Measurements from ENCODE around the gene SOX5.

DNA sequence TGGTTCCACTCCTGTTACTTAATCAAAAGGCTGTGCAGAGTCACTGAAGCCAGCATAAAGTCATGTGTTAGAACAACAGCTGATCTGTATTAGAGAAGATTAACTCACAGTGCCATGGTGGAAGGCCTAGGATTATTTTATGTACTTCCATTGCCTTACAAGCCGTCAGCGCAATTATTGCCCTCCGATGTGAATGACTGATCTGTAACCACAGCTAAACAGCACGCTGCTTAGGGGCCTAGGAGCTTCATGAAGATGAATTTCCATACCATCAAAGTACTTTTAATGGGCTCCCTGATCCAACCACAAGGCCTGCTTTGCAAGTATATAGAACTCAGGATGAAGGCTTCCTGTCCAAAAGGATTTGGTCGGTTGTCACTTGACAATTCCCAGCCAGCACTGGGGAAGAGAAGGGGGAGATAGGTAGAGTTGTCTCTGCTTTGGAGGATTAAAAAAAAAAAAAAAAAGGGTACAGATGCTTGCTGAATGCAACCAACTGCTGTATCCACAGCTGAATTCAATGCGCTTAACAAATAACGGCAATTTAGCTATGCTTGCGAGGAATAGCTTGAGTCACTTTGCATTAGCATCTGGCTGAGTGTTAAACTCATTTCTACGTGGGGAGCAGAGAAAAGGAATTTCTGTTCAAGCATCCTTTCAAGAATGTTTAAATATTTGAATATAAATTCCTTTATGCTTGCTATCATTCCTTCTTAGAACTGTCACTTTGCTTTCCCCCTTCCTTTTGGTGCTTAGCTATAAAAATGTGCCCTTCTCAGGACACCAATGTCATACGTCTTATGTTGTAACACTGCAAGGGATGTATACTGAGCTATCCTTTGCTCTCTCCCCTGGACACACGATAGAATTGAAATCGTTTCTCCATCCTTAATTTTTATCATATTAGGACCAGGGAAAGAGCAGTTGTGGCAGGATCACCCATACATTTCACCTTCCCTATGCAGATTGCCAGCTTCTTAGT lies 387.8 kb downstream of the SOX5 start:
- TF ChIP-seq, protein P1, sequence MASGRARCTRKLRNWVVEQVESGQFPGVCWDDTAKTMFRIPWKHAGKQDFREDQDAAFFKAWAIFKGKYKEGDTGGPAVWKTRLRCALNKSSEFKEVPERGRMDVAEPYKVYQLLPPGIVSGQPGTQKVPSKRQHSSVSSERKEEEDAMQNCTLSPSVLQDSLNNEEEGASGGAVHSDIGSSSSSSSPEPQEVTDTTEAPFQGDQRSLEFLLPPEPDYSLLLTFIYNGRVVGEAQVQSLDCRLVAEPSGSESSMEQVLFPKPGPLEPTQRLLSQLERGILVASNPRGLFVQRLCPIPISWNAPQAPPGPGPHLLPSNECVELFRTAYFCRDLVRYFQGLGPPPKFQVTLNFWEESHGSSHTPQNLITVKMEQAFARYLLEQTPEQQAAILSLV (tag; IDR thresholded peaks at IDR 0.05): no peak
- TF ChIP-seq, protein P2, sequence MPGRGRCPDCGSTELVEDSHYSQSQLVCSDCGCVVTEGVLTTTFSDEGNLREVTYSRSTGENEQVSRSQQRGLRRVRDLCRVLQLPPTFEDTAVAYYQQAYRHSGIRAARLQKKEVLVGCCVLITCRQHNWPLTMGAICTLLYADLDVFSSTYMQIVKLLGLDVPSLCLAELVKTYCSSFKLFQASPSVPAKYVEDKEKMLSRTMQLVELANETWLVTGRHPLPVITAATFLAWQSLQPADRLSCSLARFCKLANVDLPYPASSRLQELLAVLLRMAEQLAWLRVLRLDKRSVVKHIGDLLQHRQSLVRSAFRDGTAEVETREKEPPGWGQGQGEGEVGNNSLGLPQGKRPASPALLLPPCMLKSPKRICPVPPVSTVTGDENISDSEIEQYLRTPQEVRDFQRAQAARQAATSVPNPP (IDR thresholded peaks at IDR 0.05; ENCODE audit: borderline replicate concordance, insufficient read depth, insufficient read length): no peak
- no peak for TF ChIP-seq BRCA1 (IDR thresholded peaks at IDR 0.05)
- no peak for TF ChIP-seq BRCA1 (CRISPR knock-in tag; IDR thresholded peaks at IDR 0.05)
- TF ChIP-seq, protein P3, sequence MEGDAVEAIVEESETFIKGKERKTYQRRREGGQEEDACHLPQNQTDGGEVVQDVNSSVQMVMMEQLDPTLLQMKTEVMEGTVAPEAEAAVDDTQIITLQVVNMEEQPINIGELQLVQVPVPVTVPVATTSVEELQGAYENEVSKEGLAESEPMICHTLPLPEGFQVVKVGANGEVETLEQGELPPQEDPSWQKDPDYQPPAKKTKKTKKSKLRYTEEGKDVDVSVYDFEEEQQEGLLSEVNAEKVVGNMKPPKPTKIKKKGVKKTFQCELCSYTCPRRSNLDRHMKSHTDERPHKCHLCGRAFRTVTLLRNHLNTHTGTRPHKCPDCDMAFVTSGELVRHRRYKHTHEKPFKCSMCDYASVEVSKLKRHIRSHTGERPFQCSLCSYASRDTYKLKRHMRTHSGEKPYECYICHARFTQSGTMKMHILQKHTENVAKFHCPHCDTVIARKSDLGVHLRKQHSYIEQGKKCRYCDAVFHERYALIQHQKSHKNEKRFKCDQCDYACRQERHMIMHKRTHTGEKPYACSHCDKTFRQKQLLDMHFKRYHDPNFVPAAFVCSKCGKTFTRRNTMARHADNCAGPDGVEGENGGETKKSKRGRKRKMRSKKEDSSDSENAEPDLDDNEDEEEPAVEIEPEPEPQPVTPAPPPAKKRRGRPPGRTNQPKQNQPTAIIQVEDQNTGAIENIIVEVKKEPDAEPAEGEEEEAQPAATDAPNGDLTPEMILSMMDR (IDR thresholded peaks at IDR 0.05 in 2 of 3, conservative IDR thresholded peaks at IDR 0.05 in 1 of 3; ENCODE audit: insufficient read depth in 2 of 3, low read depth in 1 of 3, low read length in 3 of 3): no peak
- no peak for TF ChIP-seq ETV5 (CRISPR knock-in tag; IDR thresholded peaks at IDR 0.05; ENCODE audit: low read depth)
- no peak for TF ChIP-seq JUNB (CRISPR knock-in tag; conservative IDR thresholded peaks at IDR 0.05)
- TF ChIP-seq SPI1 (IDR thresholded peaks at IDR 0.05; ENCODE audit: borderline replicate concordance, low read depth, low read length): no peak
- no peak for TF ChIP-seq ESRRA (IDR thresholded peaks at IDR 0.05; ENCODE audit: borderline replicate concordance, low read depth)
- TF ChIP-seq TAF1 (IDR thresholded peaks at IDR 0.05; ENCODE audit: control insufficient read depth, extremely low read depth, insufficient read depth, low read length, severe bottlenecking): no peak
- no peak for TF ChIP-seq HNRNPLL (IDR thresholded peaks at IDR 0.05; ENCODE audit: low read depth, low read length, poor library complexity, severe bottlenecking)
- no peak for TF ChIP-seq ZNF274 (IDR thresholded peaks at IDR 0.05; ENCODE audit: borderline replicate concordance, low read depth, low read length)
- TF ChIP-seq, protein P4, sequence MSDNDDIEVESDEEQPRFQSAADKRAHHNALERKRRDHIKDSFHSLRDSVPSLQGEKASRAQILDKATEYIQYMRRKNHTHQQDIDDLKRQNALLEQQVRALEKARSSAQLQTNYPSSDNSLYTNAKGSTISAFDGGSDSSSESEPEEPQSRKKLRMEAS (CRISPR knock-in tag; IDR thresholded peaks at IDR 0.05): no peak
